Occipital lobe (tissue), 2 donors: Measurements from ENCODE around the gene STAG1. TPM values are rescaled to one million over a fixed set of nuclear protein-coding genes. Genes with fewer than 3 reads are reported as not detected.
"Not testable (repeated sequence)": the region's sequence is repeated elsewhere in the genome, so short reads cannot be mapped to it uniquely, and the experiment has no call there.

Source experiments
- DNase-seq: peaks from one replicate; lab custom pipeline; 2025; lab: John Stamatoyannopoulos, UW
- total RNA-seq: library from RNA; depleted of rRNA; stranded (reverse); fragments of >200 nt; gene quantifications from one replicate; pipeline ENCODE4 v1.2.3, GENCODE V29; 2014

STAG1 gene
- total RNA-seq, 1 donor from 2014 or later: 80.8 TPM

GRCh38 chr3:136651581-136651980, 100.6 kb downstream of the STAG1 start:
- DNase-seq: no peak

- no peak for DNase-seq
Observed at GRCh38 chr3:136650461-136650860, 101.7 kb downstream of the STAG1 start.

- DNase-seq: no peak
Observed at GRCh38 chr3:136645915-136646314, 106.3 kb downstream of the STAG1 start.

- DNase-seq: no peak
Observed at GRCh38 chr3:136644212-136644611, 108.0 kb downstream of the STAG1 start.

- DNase-seq: not testable (repeated sequence)
Observed at GRCh38 chr3:136643380-136643779, 108.8 kb downstream of the STAG1 start.

- DNase-seq: no peak
Observed at GRCh38 chr3:136642711-136643110, 109.5 kb downstream of the STAG1 start.

GRCh38 chr3:136639069-136639468, 113.1 kb downstream of the STAG1 start:
- DNase-seq: no peak

- DNase-seq: no peak
Observed at GRCh38 chr3:136637176-136637575, 115.0 kb downstream of the STAG1 start.

GRCh38 chr3:136634821-136635220, 117.4 kb downstream of the STAG1 start:
- DNase-seq: no peak

- DNase-seq: no peak
Observed at GRCh38 chr3:136632625-136633081, 119.5 kb downstream of the STAG1 start.

- no peak for DNase-seq
Observed at GRCh38 chr3:136631424-136631823, 120.8 kb downstream of the STAG1 start.

GRCh38 chr3:136630915-136631314, 121.3 kb downstream of the STAG1 start:
- DNase-seq: no peak

- DNase-seq: no peak
Observed at GRCh38 chr3:136626493-136626892, 125.7 kb downstream of the STAG1 start.

GRCh38 chr3:136624894-136625815, 127.0 kb downstream of the STAG1 start:
- DNase-seq: no peak

GRCh38 chr3:136624371-136624770, 127.8 kb downstream of the STAG1 start:
- DNase-seq: no peak

- no peak for DNase-seq
Observed at GRCh38 chr3:136621628-136622027, 130.6 kb downstream of the STAG1 start.

GRCh38 chr3:136620436-136620835, 131.7 kb downstream of the STAG1 start:
- DNase-seq: no peak

- not testable (repeated sequence) for DNase-seq
Observed at GRCh38 chr3:136617969-136618525, 134.1 kb downstream of the STAG1 start.

GRCh38 chr3:136617198-136617597, 135.0 kb downstream of the STAG1 start:
- DNase-seq: no peak

- DNase-seq: no peak
Observed at GRCh38 chr3:136612512-136612911, 139.7 kb downstream of the STAG1 start.

- DNase-seq: no peak
Observed at GRCh38 chr3:136606990-136607389, 145.2 kb downstream of the STAG1 start.

- DNase-seq: not testable (repeated sequence)
Observed at GRCh38 chr3:136606216-136606615, 146.0 kb downstream of the STAG1 start.

- DNase-seq: no peak
Observed at GRCh38 chr3:136604961-136605360, 147.2 kb downstream of the STAG1 start.
